ENCODE measurements around the gene GRXCR2.

The GRXCR2 gene

GRCh38 chr5:145872914-145873313 is at the start of gene GRXCR2:
TSS of gene GRXCR2 (minus strand) at chr5:145873014. CDS start at chr5:145872968, 46 bp downstream.
- no peak within 1 kb of the TSS for H3K4me3 ChIP-seq (ENCODE audit: low read depth, low read length)
- TF ChIP-seq CTCF (IDR thresholded peaks at IDR 0.05; ENCODE audit: control insufficient read depth, extremely low read depth, insufficient read depth), result no peak
- DNase-seq (ENCODE audit: low read depth), result no peak

DNA sequence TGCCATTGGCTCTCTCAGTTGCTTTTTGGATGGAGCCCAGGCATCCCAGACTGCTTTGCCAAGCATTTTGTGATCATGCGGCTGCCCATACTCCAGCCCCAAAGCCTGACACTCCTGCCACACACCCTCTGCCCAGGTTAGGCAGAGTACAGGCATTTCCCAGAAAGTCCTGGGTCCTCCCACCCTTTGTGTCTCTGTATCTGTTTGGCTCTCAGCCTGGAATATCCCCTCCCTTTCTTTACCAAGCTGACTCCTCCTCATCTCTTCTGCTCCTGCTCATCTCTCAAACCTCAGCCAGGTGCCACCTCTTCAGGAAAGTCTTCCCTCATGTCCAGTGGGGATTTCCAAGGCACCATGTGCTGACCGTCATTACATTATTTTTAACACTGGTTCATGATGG is 49.2 kb upstream of the GRXCR2 start:
- H3K4me3 ChIP-seq (ENCODE audit: low read depth, low read length), result no peak overlapping the region
- no peak for DNase-seq (ENCODE audit: low read depth)
- TF ChIP-seq CTCF (IDR thresholded peaks at IDR 0.05; ENCODE audit: control insufficient read depth, extremely low read depth, insufficient read depth), result no peak

DNA sequence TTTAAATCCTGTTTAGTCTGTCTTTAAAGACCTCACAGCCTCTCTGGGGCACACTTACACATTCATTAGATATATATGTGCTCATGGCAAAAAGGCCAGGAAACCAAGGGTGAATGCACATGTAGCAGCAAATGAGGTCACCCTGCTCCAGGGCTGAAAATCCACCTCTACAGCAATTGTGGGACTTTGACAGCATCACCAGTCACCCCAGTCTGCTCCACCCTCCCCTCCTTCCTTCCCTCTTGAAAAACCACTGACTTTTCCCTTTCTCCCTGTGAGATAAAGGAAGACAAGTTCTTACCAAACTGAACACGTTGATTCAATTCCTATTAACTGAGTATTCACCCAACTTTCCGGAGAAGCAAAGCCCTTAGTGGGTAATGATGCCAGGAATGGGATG is 48.4 kb upstream of the GRXCR2 start:
- H3K4me3 ChIP-seq (ENCODE audit: low read depth, low read length), result no peak overlapping the region
- no peak for DNase-seq (ENCODE audit: low read depth)
- TF ChIP-seq CTCF (IDR thresholded peaks at IDR 0.05; ENCODE audit: control insufficient read depth, extremely low read depth, insufficient read depth), result no peak

GRCh38 chr5:145920542-145921210 is 47.9 kb upstream of the GRXCR2 start:
- TF ChIP-seq CTCF (IDR thresholded peaks at IDR 0.05; ENCODE audit: control insufficient read depth, extremely low read depth, insufficient read depth), result no peak
- H3K4me3 ChIP-seq (ENCODE audit: low read depth, low read length), result no peak overlapping the region

GRCh38 chr5:145919413-145919812 is 46.6 kb upstream of the GRXCR2 start:
- DNase-seq (ENCODE audit: low read depth), result no peak
- TF ChIP-seq CTCF (IDR thresholded peaks at IDR 0.05; ENCODE audit: control insufficient read depth, extremely low read depth, insufficient read depth), result no peak
- H3K4me3 ChIP-seq (ENCODE audit: low read depth, low read length), result no peak overlapping the region

More at GRCh38 chr5:145920542-145921210, 47.9 kb upstream of the GRXCR2 start:
- DNase-seq (ENCODE audit: low read depth), result no peak

DNA sequence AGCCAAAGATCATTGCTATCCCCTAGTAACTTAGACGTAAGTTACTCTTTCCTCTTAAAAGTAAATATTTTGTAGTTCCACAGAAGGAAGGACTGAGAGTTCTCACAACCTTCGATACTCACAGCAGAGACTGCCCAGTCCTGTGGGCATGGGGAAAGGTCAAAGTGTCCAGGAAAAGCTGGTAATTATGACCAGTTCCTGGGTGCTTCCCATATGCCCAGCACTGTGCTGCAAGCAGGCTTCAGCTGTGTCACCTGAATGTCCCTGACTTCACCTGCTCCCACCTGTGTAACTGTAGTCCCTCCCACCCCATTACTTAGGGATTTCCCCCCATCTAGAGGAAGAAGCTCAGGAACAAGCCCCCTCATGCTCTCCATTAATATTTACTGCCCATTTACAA is 45.6 kb upstream of the GRXCR2 start:
- no peak for TF ChIP-seq CTCF (IDR thresholded peaks at IDR 0.05; ENCODE audit: control insufficient read depth, extremely low read depth, insufficient read depth)
- no peak overlapping the region for H3K4me3 ChIP-seq (ENCODE audit: low read depth, low read length)
- DNase-seq (ENCODE audit: low read depth), result no peak

- no peak overlapping the region for H3K4me3 ChIP-seq (ENCODE audit: low read depth, low read length)
- DNase-seq (ENCODE audit: low read depth), result no peak
- no peak for TF ChIP-seq CTCF (IDR thresholded peaks at IDR 0.05; ENCODE audit: control insufficient read depth, extremely low read depth, insufficient read depth)
Measured at GRCh38 chr5:145917288-145917687, 44.5 kb upstream of the GRXCR2 start.
